ENCODE data around the gene SAE1. TPM values are rescaled to one million over a fixed set of nuclear protein-coding genes. Genes with fewer than 3 reads are reported as not detected.

SAE1 gene
- total RNA-seq, 1 donor from 2014 or later: 137 TPM

GRCh38 chr19:47187335-47187655 is 56.7 kb downstream of the SAE1 start:
- Mint-ChIP-seq H3K36me3 (peaks cover 5% of the 10 kb centered on the region), H3K4me3 (no peak overlapping the region), H3K4me1 (peaks cover 54% of the 10 kb centered on the region), H3K27me3 (ENCODE audit: low read depth) (no peaks in the 10 kb centered on the region), H3K27ac (peak overlapping the region; percentile 94), H3K9me3 (no peaks in the 10 kb centered on the region)
- no peak for TF ChIP-seq CTCF (IDR thresholded peaks at IDR 0.05; ENCODE audit: unreplicated experiment)
- DNase-seq (ENCODE audit: low spot score in 2 of 2, unreplicated experiment in 2 of 2): no peak

- peak overlapping the region; percentile 94 for H3K27ac Mint-ChIP-seq
- peaks cover 5% of the 10 kb centered on the region for H3K36me3 Mint-ChIP-seq
- no peak for TF ChIP-seq CTCF (IDR thresholded peaks at IDR 0.05; ENCODE audit: unreplicated experiment)
- H3K27me3 Mint-ChIP-seq (ENCODE audit: low read depth): no peaks in the 10 kb centered on the region
- no peak overlapping the region for H3K4me3 Mint-ChIP-seq
- peaks cover 54% of the 10 kb centered on the region for H3K4me1 Mint-ChIP-seq
- DNase-seq (ENCODE audit: low spot score in 2 of 2, unreplicated experiment in 2 of 2): no peak
- H3K9me3 Mint-ChIP-seq: no peaks in the 10 kb centered on the region
Measured at GRCh38 chr19:47187797-47188196, 57.2 kb downstream of the SAE1 start.

- Mint-ChIP-seq H3K27me3 (ENCODE audit: low read depth) (no peaks in the 10 kb centered on the region), H3K4me3 (no peak overlapping the region), H3K9me3 (no peaks in the 10 kb centered on the region), H3K27ac (peak overlapping the region; percentile 94), H3K4me1 (peaks cover 49% of the 10 kb centered on the region), H3K36me3 (peaks cover 5% of the 10 kb centered on the region)
- no peak for TF ChIP-seq CTCF (IDR thresholded peaks at IDR 0.05; ENCODE audit: unreplicated experiment)
- no peak for DNase-seq (ENCODE audit: low spot score in 2 of 2, unreplicated experiment in 2 of 2)
Measured at GRCh38 chr19:47188507-47189033, 57.9 kb downstream of the SAE1 start.

GRCh38 chr19:47190167-47190727 is 59.6 kb downstream of the SAE1 start:
- H3K4me1 Mint-ChIP-seq: peaks cover 46% of the 10 kb centered on the region
- H3K4me3 Mint-ChIP-seq: peak overlapping the region; percentile 6
- H3K27me3 Mint-ChIP-seq (ENCODE audit: low read depth): no peaks in the 10 kb centered on the region
- H3K27ac Mint-ChIP-seq: peak overlapping the region; percentile 94
- DNase-seq (ENCODE audit: low spot score in 2 of 2, unreplicated experiment in 2 of 2): peak in 1 of 2 experiments; percentile 47
- H3K36me3 Mint-ChIP-seq: peaks cover 13% of the 10 kb centered on the region
- TF ChIP-seq CTCF (IDR thresholded peaks at IDR 0.05; ENCODE audit: unreplicated experiment): no peak
- no peaks in the 10 kb centered on the region for H3K9me3 Mint-ChIP-seq

GRCh38 chr19:47195434-47195833 is 64.8 kb downstream of the SAE1 start:
- H3K4me1 Mint-ChIP-seq: peaks cover 10% of the 10 kb centered on the region
- no peak for TF ChIP-seq CTCF (IDR thresholded peaks at IDR 0.05; ENCODE audit: unreplicated experiment)
- no peaks in the 10 kb centered on the region for H3K27me3 Mint-ChIP-seq (ENCODE audit: low read depth)
- no peak overlapping the region for H3K4me3 Mint-ChIP-seq
- H3K9me3 Mint-ChIP-seq: no peaks in the 10 kb centered on the region
- DNase-seq (ENCODE audit: low spot score in 2 of 2, unreplicated experiment in 2 of 2): no peak
- peak overlapping the region; percentile 50 for H3K27ac Mint-ChIP-seq
- peaks cover 19% of the 10 kb centered on the region for H3K36me3 Mint-ChIP-seq

Data from mesothelial cell of epicardium (in vitro differentiated cells).